Kidney (tissue), 14 donors: ENCODE data around the gene SORBS1. TPM values are rescaled to one million over a fixed set of nuclear protein-coding genes. Genes with fewer than 3 reads are reported as not detected.

ENCODE experiments used
- DNase-seq, 5 donors: peaks; one replicate each; pipeline ENCODE4 v3.0.0-alpha.2; 2013 to 2020
- FAIRE-seq: peaks from 2 replicates; lab custom pipeline; 2012; peaks lifted over from hg19 to GRCh38; lab: Jason Lieb, UNC
- H3K27ac ChIP-seq, 2 donors: one replicate each; pipeline ENCODE4 v1.7.0; 2013; ENCODE audit warnings: low read depth in 2 of 2, low read length in 2 of 2, inconsistent platforms in 1 of 2
- H3K27me3 ChIP-seq: one replicate; pipeline ENCODE4 v1.7.1; 2013; ENCODE audit warnings: low read length, inconsistent platforms; ENCODE audit not compliant: control insufficient read depth, insufficient read depth
- H3K36me3 ChIP-seq, 3 donors: one replicate each; pipeline versions ENCODE4 v1.7.0 to v1.7.1; 2013; ENCODE audit warnings: low read length in 3 of 3, control low read depth in 1 of 3, inconsistent platforms in 1 of 3; ENCODE audit not compliant: insufficient read depth in 3 of 3, control insufficient read depth in 2 of 3
- H3K4me1 ChIP-seq, 3 donors: one replicate each; pipeline versions ENCODE4 v1.7.0 to v1.7.1; 2013; ENCODE audit warnings: low read length in 3 of 3, inconsistent platforms in 1 of 3, low read depth in 1 of 3; ENCODE audit not compliant: control insufficient read depth in 2 of 3, insufficient read depth in 2 of 3
- H3K4me3 ChIP-seq, 3 donors: one replicate each; pipeline versions ENCODE4 v1.7.0 to v1.8.1; 2013; ENCODE audit warnings: low read length in 3 of 3, control low read depth in 1 of 3, inconsistent platforms in 1 of 3
- H3K9ac ChIP-seq, 3 donors: one replicate each; pipeline versions ENCODE4 v1.7.0 to v1.7.1; 2013; ENCODE audit warnings: low read length in 3 of 3, control low read depth in 1 of 3, inconsistent platforms in 1 of 3
- H3K9me3 ChIP-seq, 3 donors: one replicate each; pipeline versions ENCODE4 v1.7.0 to v1.7.1; 2013; ENCODE audit warnings: low read length in 3 of 3, control low read depth in 1 of 3, inconsistent platforms in 1 of 3; ENCODE audit not compliant: control insufficient read depth in 2 of 3, insufficient read depth in 1 of 3
- intact Hi-C: fragments of 100-400 bp; cut with DNase I; formaldehyde crosslinking; loops from one replicate; pipeline ENCODE4 v1.11.1; 2022
- polyA plus RNA-seq: library from polyadenylated mRNA; stranded (reverse); fragments of 350-450 nt; fragmentation: Illumina TruSeq; extraction: RNeasy Lipid Tissue Mini Kit (QIAGEN cat#74804); gene quantifications from one replicate; pipeline ENCODE4 v1.2.3, GENCODE V29; 2014; ENCODE audit warnings: low read depth, low replicate concordance; ENCODE audit not compliant: insufficient read depth
- total RNA-seq: library from RNA; stranded (reverse); fragmentation: NEBNext Ultra II Directional; extraction: Animal tissue kit (Norgen Biotek cat#: 25700); gene quantifications from one replicate; pipeline ENCODE4 v1.2.1, GENCODE V29; 2021
- TF ChIP-seq, protein P1 (sequence below): IDR thresholded peaks from 3 replicates; pipeline ENCODE4 v1.5.1; 2012; ENCODE audit warnings: mild to moderate bottlenecking, moderate library complexity, borderline replicate concordance; ENCODE audit not compliant: insufficient read depth; ENCODE audit errors: extremely low read depth
- donor health status: control.
- donor health status: control.
- donor health status: control.
- donor health status: control.
- donor health status: control.
- donor health status: DM: yes; HTN: yes; CAD: no.
- donor health status: Normal renal cell carcinoma (clear cell type).

Gene SORBS1
- total and polyA plus RNA-seq, 2 donors from 2014 or later, result 12.2 to 91.7 TPM

DNA sequence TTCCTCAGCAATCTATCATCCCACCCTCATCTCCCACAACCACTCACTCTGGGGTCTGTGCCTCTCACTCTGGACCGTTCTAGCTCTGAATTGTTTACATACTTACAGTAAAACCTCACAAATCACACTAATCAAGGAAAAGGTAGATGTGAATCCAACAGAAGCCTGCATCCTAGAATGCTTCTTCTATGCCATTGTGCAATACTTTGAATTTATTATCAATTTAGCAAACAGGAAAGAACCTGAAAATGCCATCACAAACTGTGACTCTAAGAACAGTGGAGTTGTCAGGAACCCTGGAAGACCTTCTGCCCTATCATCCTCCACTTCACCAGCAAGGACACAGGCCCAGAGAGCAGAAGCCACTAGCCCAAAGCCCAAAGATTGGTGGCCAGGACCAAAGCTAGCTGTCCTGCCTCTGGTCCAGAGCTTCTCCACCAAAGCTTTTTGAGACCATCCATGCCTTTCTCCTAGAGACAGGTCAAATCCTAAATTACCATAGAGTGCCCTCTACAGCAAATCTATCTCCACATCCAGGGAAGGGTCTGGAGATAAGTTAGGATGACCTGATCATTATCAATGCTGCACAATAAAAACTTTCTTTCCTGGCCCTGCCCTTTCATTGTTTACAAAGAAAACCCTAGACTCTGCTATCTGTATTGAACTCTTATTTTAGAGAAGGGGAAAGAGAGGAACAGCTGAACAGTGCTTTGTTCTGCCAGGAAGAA lies 2.4 kb downstream of the SORBS1 start:
- TF ChIP-seq, protein P1, sequence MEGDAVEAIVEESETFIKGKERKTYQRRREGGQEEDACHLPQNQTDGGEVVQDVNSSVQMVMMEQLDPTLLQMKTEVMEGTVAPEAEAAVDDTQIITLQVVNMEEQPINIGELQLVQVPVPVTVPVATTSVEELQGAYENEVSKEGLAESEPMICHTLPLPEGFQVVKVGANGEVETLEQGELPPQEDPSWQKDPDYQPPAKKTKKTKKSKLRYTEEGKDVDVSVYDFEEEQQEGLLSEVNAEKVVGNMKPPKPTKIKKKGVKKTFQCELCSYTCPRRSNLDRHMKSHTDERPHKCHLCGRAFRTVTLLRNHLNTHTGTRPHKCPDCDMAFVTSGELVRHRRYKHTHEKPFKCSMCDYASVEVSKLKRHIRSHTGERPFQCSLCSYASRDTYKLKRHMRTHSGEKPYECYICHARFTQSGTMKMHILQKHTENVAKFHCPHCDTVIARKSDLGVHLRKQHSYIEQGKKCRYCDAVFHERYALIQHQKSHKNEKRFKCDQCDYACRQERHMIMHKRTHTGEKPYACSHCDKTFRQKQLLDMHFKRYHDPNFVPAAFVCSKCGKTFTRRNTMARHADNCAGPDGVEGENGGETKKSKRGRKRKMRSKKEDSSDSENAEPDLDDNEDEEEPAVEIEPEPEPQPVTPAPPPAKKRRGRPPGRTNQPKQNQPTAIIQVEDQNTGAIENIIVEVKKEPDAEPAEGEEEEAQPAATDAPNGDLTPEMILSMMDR, result peak; percentile 7
- DNase-seq (no peak), FAIRE-seq (no peak)
- peak overlapping the region; percentile 13 to 79 (median 59) for H3K4me3 ChIP-seq
- H3K36me3 ChIP-seq, result no peaks in the 10 kb centered on the region
- peak overlapping the region in 1 of 3 donors; percentile 46 for H3K9ac ChIP-seq
- intact Hi-C loops, result no loop called here
- no peaks in the 10 kb centered on the region for H3K9me3 ChIP-seq
- no peaks in the 10 kb centered on the region for H3K27me3 ChIP-seq
- peak overlapping the region in 1 of 2 donors; percentile 32 for H3K27ac ChIP-seq
- peaks cover 0 to 10% (median 4%) of the 10 kb centered on the region in 3 donors for H3K4me1 ChIP-seq

DNA sequence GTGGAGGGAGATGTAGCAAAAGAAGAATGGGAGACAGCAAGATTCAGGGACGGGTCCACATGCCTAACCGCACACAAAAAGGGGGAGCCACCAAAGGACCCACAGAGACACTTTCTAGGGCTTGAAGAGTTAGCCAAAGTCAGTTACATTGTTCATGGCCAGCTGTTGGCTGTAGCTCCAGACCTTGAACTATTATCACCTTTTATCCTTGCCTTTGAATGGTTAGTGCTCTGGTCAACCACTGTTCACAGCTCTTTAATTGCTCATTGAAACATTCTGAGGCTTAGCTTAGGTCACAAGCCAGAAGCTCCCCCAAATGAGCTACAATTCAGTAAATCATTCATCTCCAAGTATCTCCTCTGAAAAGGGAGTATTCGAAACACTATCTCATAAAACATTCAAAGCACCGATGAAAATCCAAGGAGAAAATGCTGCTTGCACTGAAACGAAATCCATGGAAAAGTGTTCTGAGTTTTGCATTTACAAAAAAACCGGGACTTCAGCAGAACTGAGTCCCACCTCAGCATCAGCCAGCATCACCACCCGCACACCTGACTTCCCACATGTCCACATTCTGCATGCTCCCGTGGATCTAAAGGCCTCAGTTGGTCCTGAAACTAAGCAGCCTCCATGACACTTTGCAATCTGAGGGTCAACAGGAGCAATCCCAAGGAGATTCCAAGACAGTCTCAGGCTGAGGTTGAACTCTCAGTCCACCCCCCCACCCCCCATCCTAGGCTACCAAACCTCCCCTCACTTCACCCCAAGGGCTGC lies 4.0 kb downstream of the SORBS1 start:
- peaks cover 0 to 3% (median 0%) of the 10 kb centered on the region in 3 donors for H3K9me3 ChIP-seq
- H3K4me1 ChIP-seq, result peaks cover 0 to 10% (median 4%) of the 10 kb centered on the region in 3 donors
- H3K27ac ChIP-seq, result peak overlapping the region in 1 of 2 donors; percentile 47
- H3K27me3 ChIP-seq, result no peaks in the 10 kb centered on the region
- H3K4me3 ChIP-seq, result no peak overlapping the region
- DNase-seq (no peak), FAIRE-seq (no peak)
- no peak overlapping the region for H3K9ac ChIP-seq
- no peaks in the 10 kb centered on the region for H3K36me3 ChIP-seq
- TF ChIP-seq, protein P1, result no peak
- intact Hi-C loops, result no loop called here

DNA sequence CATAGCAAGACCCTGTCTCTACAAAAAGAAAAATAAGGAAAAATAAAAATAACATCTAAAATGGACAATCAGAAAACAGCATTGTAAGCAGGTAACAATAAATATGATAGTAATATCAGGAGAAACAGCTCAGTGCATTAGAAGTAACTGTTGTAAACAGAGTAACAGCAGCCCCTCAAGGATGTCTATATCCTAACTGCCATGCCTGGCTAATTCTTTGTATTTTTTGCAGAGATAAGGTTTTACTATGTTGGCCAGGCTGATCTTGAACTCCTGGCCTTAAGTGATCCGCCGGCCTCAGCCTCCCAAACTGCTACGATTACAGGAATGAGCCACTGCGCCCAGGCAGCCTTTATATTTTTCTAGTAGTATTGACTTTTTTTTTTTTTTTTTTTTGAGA lies 7.5 kb downstream of the SORBS1 start:
- Histone ChIP-seq H3K4me1 (peaks cover 0 to 2% (median 0%) of the 10 kb centered on the region in 3 donors), H3K27ac (no peak overlapping the region), H3K36me3 (no peaks in the 10 kb centered on the region), H3K9me3 (peaks cover 0 to 3% (median 0%) of the 10 kb centered on the region in 3 donors), H3K4me3 (no peak overlapping the region), H3K27me3 (no peaks in the 10 kb centered on the region), H3K9ac (no peak overlapping the region)
- FAIRE-seq, result no peak
- no peak for DNase-seq
- TF ChIP-seq, protein P1, result no peak
- intact Hi-C loops, result no loop called here
